Trophoblast cell (in vitro differentiated cells and primary cell): ENCODE results near the gene IGLL1.
A peak's percentile ranks its signal among the peaks of the same experiment; 100 is the strongest.

Experiments
- DNase-seq, 2 donors: peaks; one replicate each; pipeline ENCODE4 v3.0.0-alpha.2; 2016
- H2AFZ ChIP-seq: 2 replicates; pipeline ENCODE4 v1.6.1; 2013; ENCODE audit warnings: low read length, moderate library complexity, mild to moderate bottlenecking; ENCODE audit not compliant: insufficient read depth, poor library complexity
- H2AK5ac ChIP-seq: 2 replicates; pipeline ENCODE4 v1.6.1; 2013; ENCODE audit warnings: mild to moderate bottlenecking, low read length
- H2BK120ac ChIP-seq: 2 replicates; pipeline ENCODE4 v1.6.1; 2013; ENCODE audit warnings: low read length, mild to moderate bottlenecking, moderate library complexity; ENCODE audit not compliant: insufficient read depth, poor library complexity
- H2BK12ac ChIP-seq: 2 replicates; pipeline ENCODE4 v1.6.1; 2013; ENCODE audit warnings: mild to moderate bottlenecking, low read length, moderate library complexity
- H2BK5ac ChIP-seq: 2 replicates; pipeline ENCODE4 v1.6.1; 2013; ENCODE audit warnings: low read length, low read depth, moderate library complexity, mild to moderate bottlenecking; ENCODE audit not compliant: poor library complexity
- H3K14ac ChIP-seq: 2 replicates; pipeline ENCODE4 v1.6.1; 2013; ENCODE audit warnings: mild to moderate bottlenecking, low read length
- H3K18ac ChIP-seq: 2 replicates; pipeline ENCODE4 v1.6.1; 2013; ENCODE audit warnings: mild to moderate bottlenecking, low read length
- H3K23ac ChIP-seq: 2 replicates; pipeline ENCODE4 v1.6.1; 2013; ENCODE audit warnings: low read length
- H3K27ac ChIP-seq: 2 replicates; pipeline ENCODE4 v1.5.1; 2013; ENCODE audit warnings: low read depth, mild to moderate bottlenecking, inconsistent platforms, low read length, moderate library complexity
- H3K27me3 ChIP-seq: 2 replicates; pipeline ENCODE4 v1.6.1; 2013; ENCODE audit warnings: inconsistent platforms, mild to moderate bottlenecking, low read length, moderate library complexity; ENCODE audit not compliant: insufficient read depth
- H3K36me3 ChIP-seq, 2 experiments: 1 replicate in 1 of 2; 2 replicates in 1 of 2; pipeline ENCODE4 v1.6.1; 2013; ENCODE audit warnings: low read length in 2 of 2, mild to moderate bottlenecking in 2 of 2, moderate library complexity in 1 of 2; ENCODE audit not compliant: insufficient read depth in 2 of 2, control insufficient read depth in 1 of 2
- H3K4ac ChIP-seq: 2 replicates; pipeline ENCODE4 v1.6.1; 2013; ENCODE audit warnings: low read depth, mild to moderate bottlenecking, low read length, moderate library complexity
- H3K4me1 ChIP-seq, 2 experiments: 1 replicate in 1 of 2; 2 replicates in 1 of 2; pipeline ENCODE4 v1.6.1; 2013; ENCODE audit warnings: low read length in 2 of 2, mild to moderate bottlenecking in 2 of 2, moderate library complexity in 1 of 2; ENCODE audit not compliant: insufficient read depth in 2 of 2, control insufficient read depth in 1 of 2
- H3K4me2 ChIP-seq: 2 replicates; pipeline ENCODE4 v1.6.1; 2013; ENCODE audit warnings: inconsistent platforms, mild to moderate bottlenecking, low read length, moderate library complexity
- H3K4me3 ChIP-seq: 2 replicates; pipeline ENCODE4 v1.5.1; 2013; ENCODE audit warnings: mild to moderate bottlenecking, low read depth, low read length, inconsistent platforms
- H3K79me1 ChIP-seq: one replicate; pipeline ENCODE4 v1.6.1; 2013; ENCODE audit warnings: low read length
- H3K79me2 ChIP-seq: 2 replicates; pipeline ENCODE4 v1.6.1; 2013; ENCODE audit warnings: low read length, mild to moderate bottlenecking; ENCODE audit not compliant: control insufficient read depth, insufficient read depth, poor library complexity
- H3K9ac ChIP-seq: 2 replicates; pipeline ENCODE4 v1.6.1; 2013; ENCODE audit warnings: mild to moderate bottlenecking, low read length
- H3K9me3 ChIP-seq: 2 replicates; pipeline ENCODE4 v1.6.1; 2013; ENCODE audit warnings: low read depth, mild to moderate bottlenecking, control low read depth, inconsistent platforms, low read length; ENCODE audit not compliant: insufficient read depth
- H4K12ac ChIP-seq: 2 replicates; pipeline ENCODE4 v1.6.1; 2013; ENCODE audit warnings: low read depth, mild to moderate bottlenecking, low read length, moderate library complexity
- H4K8ac ChIP-seq: 2 replicates; pipeline ENCODE4 v1.6.1; 2013; ENCODE audit warnings: low read depth, mild to moderate bottlenecking, low read length, moderate library complexity
- H4K91ac ChIP-seq: one replicate; pipeline ENCODE4 v1.6.1; 2013; ENCODE audit warnings: low read depth, mild to moderate bottlenecking, low read length, moderate library complexity
- WGBS: extraction: QIAGEN DNeasy Blood & Tissue Kit; methylation state at CpG from one replicate; pipeline ENCODE4 v1.1.7; 2013; ENCODE audit warnings: missing lambda C conversion rate; ENCODE audit not compliant: insufficient read length, insufficient coverage; ENCODE audit errors: extremely low coverage; 5-methylcytosine and 5-hydroxymethylcytosine counted together

Gene IGLL1

DNA sequence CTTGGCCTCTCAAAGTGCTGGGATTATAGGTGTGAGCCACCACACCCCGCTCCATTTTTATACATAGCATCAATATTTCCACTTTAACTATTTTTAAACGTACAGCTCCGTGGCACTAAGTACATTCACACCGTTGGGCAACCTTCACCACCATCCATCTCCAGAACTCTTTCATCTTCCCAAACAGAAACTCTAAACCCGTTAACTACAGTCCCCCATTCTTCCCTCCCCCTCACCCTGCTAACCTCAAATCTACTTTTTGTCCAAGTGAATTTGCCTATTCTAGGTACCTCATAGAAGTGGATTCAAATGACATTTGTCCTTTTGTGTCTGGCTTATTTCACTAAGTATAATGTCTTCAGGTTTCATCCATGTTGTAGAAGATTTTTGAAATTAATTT, 3.4 kb downstream of the IGLL1 start:
- Histone ChIP-seq H2BK12ac (no peak overlapping the region), H4K8ac (no peak overlapping the region), H3K4me2 (no peak overlapping the region), H3K9me3 (no peaks in the 10 kb centered on the region), H3K14ac (no peak overlapping the region), H2BK5ac (no peak overlapping the region), H3K9ac (no peak overlapping the region), H3K27ac (no peak overlapping the region), H4K91ac (no peak overlapping the region), H3K4ac (no peak overlapping the region), H3K23ac (no peak overlapping the region), H3K79me1 (no peaks in the 10 kb centered on the region), H3K4me1 (peaks cover 0 to 5% of the 10 kb centered on the region in 2 experiments), H3K27me3 (no peaks in the 10 kb centered on the region), H2AK5ac (no peak overlapping the region), H2AFZ (no peak overlapping the region), H2BK120ac (no peak overlapping the region), H3K18ac (no peak overlapping the region), H3K36me3 (no peaks in the 10 kb centered on the region), H3K79me2 (no peaks in the 10 kb centered on the region), H4K12ac (no peak overlapping the region), H3K4me3 (no peak overlapping the region)
- DNase-seq: no peak
- no CpG with 5 or more reads among the region's 5 CpGs for WGBS

DNA sequence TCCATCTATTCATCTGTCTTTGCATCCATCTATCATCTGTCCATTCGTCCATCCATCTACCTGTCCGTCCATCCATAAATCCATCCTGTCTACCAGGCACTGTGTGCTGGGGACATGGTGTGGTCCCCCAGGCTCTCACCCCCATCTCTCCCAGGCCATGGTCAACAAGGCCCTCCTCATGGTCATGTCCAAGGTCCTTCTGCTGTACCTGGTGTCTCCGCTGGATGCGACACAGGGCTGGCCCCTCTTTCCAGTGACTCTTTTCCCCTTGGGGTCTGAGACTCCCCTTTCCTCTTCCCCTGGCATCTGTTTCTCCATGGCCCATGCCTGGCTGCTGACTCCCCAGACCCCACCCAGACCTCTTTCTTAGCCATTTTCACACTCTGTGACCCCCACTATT, 4.5 kb downstream of the IGLL1 start:
- no peak for DNase-seq
- Histone ChIP-seq H3K27ac (no peak overlapping the region), H3K23ac (no peak overlapping the region), H4K91ac (no peak overlapping the region), H3K27me3 (no peaks in the 10 kb centered on the region), H2BK120ac (no peak overlapping the region), H3K4me2 (no peak overlapping the region), H3K4me3 (no peak overlapping the region), H4K8ac (no peak overlapping the region), H3K36me3 (no peaks in the 10 kb centered on the region), H3K79me2 (no peaks in the 10 kb centered on the region), H2BK5ac (no peak overlapping the region), H3K9ac (no peak overlapping the region), H3K18ac (no peak overlapping the region), H2AK5ac (no peak overlapping the region), H3K4ac (no peak overlapping the region), H2BK12ac (no peak overlapping the region), H3K4me1 (peaks cover 0 to 5% of the 10 kb centered on the region in 2 experiments), H3K14ac (no peak overlapping the region), H3K9me3 (no peaks in the 10 kb centered on the region), H3K79me1 (no peaks in the 10 kb centered on the region), H2AFZ (no peak overlapping the region), H4K12ac (no peak overlapping the region)
- WGBS: no CpG with 5 or more reads among the region's 4 CpGs

DNA sequence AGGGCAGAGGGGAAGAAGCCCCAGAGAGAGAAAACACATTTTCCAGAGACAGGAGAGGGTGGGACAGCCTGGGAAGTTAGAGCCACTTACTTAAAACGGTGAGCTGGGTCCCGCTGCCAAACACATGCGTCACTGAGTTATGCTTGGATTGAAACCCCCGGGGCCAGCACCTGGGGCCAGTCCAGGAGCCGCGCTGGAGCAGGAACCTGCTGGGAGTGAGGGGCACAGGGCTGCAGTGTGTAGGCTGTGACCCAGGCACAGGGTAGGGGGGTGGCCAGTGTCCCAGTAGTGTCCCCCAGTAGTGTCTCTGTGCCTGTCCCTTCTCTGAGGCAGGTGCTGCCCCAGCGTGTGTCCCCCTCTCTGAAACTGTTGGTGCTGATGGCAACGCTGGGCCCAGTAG, 5.2 kb downstream of the IGLL1 start:
- Histone ChIP-seq H3K4me1 (peaks cover 0 to 1% of the 10 kb centered on the region in 2 experiments), H2BK12ac (no peak overlapping the region), H4K12ac (no peak overlapping the region), H3K27me3 (no peaks in the 10 kb centered on the region), H2AK5ac (no peak overlapping the region), H3K9ac (no peak overlapping the region), H4K8ac (no peak overlapping the region), H3K4me3 (no peak overlapping the region), H3K9me3 (no peaks in the 10 kb centered on the region), H2AFZ (no peak overlapping the region), H3K36me3 (no peaks in the 10 kb centered on the region), H2BK5ac (no peak overlapping the region), H3K27ac (no peak overlapping the region), H4K91ac (no peak overlapping the region), H3K79me2 (no peaks in the 10 kb centered on the region), H2BK120ac (no peak overlapping the region), H3K4me2 (no peak overlapping the region), H3K18ac (no peak overlapping the region), H3K14ac (no peak overlapping the region), H3K79me1 (no peaks in the 10 kb centered on the region), H3K4ac (no peak overlapping the region), H3K23ac (no peak overlapping the region)
- peak; percentile 91 to 94 for DNase-seq
- no CpG with 5 or more reads among the region's 8 CpGs for WGBS

DNA sequence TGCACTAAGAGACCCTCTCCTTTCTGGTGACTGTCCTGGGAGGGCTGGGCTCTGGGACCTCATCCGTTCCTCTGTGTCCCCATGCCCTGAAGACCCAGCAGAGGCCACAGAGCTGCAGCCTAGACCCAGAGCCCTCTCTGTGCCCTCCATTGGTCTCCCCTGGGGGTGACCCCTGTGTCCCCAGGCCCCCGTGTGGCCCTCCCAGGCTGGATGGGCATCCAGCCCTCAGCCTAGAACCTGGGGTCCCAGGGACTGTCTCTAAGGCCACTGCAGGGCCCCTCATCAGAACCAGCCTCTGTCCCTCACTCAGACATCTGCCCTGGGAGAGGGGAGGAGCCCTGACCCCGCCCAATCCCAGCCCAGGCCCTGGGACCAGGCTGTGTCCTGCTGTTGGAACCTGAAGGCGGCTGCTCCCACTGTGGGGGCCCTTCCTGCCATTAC, 5.7 kb downstream of the IGLL1 start:
- no peak overlapping the region for H3K4me2 ChIP-seq
- peak; percentile 18 to 58 for DNase-seq
- H3K23ac ChIP-seq: no peak overlapping the region
- H2AFZ ChIP-seq: no peak overlapping the region
- no peak overlapping the region for H3K18ac ChIP-seq
- no peak overlapping the region for H3K4me3 ChIP-seq
- H3K36me3 ChIP-seq: no peaks in the 10 kb centered on the region
- H4K12ac ChIP-seq: no peak overlapping the region
- no peak overlapping the region for H4K91ac ChIP-seq
- no peaks in the 10 kb centered on the region for H3K9me3 ChIP-seq
- H3K27me3 ChIP-seq: no peaks in the 10 kb centered on the region
- H4K8ac ChIP-seq: no peak overlapping the region
- H3K27ac ChIP-seq: no peak overlapping the region
- no peak overlapping the region for H2BK5ac ChIP-seq
- no CpG with 5 or more reads among the region's 4 CpGs for WGBS
- no peak overlapping the region for H3K9ac ChIP-seq
- no peak overlapping the region for H3K14ac ChIP-seq
- no peaks in the 10 kb centered on the region for H3K79me2 ChIP-seq
- no peaks in the 10 kb centered on the region for H3K79me1 ChIP-seq
- H3K4ac ChIP-seq: no peak overlapping the region
- H2BK120ac ChIP-seq: no peak overlapping the region
- no peaks in the 10 kb centered on the region for H3K4me1 ChIP-seq
- no peak overlapping the region for H2BK12ac ChIP-seq
- H2AK5ac ChIP-seq: no peak overlapping the region
